HG02610 (cell line): ENCODE results near the gene DLG1.

Source experiments
- ATAC-seq: cut with Tn5 transposase; IDR thresholded peaks from one replicate; pipeline ENCODE4 v1.9.1; 2021; ENCODE audit warnings: mild to moderate bottlenecking, moderate library complexity; ENCODE audit not compliant: unreplicated experiment

The DLG1 gene

DNA sequence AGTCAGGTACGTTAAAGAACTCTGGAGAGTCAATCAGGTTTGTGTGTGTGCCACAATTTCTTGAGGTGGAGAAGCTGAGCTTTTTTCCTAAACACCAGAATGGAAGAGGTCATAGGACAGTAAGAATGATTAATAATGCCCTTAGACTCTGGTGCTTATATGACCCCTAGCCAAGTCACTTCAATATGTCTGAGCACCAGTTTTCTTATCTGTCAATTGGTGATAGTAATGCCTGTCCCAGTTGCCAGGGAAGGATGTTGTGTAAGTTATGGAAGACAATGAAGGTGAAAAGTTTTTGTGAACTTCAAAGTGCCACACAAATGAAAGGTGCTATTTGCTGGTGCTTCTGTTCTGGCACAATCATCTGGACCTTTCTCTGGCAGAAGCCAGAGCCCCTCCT lies 22.2 kb upstream of the DLG1 start:
- ATAC-seq: no peak

DNA sequence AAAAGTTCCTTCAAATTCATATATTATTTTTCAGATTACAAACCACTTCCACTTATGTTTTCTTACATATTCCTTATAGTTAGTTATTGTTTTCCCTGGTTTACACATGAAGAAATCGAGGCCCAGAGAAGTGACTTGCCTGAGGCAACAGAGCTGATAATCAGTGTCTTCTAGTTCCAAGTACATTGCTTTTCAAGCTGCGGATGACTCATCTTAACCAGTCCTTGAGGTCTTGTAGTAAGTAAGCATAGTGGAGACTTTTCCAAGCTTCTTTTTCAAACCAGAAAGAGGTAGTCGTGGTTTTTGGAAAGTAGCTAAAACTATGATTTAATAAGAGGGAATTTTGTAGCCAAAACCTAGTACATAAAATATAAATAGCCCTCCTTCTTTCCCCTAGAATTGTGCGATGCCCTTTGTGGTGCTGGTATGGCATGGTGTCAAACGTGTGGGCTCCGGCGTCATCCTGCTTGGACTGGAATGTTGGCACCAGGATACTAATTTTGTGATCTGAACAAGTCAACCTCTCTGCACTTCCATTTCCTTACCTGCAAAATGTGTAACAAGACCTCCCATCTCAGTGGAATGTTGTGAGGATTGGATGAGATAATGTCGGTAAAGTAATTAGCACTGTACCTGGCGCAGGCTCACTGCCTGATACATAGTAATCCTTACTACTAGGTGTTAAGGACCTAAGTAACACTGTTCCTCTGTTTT lies 19.0 kb upstream of the DLG1 start:
- ATAC-seq: no peak

DNA sequence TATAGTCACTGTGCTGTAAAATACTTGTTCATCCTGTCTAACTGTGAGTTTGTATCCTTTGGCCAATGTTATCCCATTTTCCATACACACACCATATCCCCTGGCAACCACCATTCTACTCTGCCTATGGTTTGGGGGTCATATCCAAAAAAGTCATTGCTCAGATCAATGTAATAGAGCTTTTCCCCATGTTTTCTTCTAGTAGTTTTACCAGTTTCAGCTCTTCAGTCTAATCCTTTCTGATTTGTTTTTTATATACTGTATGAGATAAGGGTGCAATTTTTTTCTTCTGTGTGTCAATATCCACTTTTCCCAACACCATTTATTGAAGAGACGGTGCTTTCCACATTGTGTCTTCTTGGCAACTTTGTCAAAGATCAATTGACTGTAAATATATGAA lies 14.0 kb upstream of the DLG1 start:
- ATAC-seq: no peak

DNA sequence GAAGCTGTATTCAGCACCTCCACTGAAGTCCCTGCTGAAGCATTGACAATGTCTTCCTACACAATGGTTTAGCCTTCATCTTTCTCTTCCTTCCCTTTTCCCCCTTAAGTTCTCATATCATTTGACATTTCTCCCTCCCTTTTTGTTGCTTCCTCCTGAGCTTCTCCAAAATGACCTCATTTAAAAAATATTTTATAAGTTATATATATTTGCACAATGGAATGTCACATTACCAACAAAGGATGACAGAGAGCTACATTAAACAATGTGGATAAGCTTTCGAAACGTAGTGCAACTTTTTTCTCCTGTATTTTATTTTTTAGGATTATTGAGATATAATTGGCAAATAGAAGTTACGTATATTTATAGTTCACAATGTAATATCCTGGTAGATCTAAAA lies 13.2 kb upstream of the DLG1 start:
- no peak for ATAC-seq

DNA sequence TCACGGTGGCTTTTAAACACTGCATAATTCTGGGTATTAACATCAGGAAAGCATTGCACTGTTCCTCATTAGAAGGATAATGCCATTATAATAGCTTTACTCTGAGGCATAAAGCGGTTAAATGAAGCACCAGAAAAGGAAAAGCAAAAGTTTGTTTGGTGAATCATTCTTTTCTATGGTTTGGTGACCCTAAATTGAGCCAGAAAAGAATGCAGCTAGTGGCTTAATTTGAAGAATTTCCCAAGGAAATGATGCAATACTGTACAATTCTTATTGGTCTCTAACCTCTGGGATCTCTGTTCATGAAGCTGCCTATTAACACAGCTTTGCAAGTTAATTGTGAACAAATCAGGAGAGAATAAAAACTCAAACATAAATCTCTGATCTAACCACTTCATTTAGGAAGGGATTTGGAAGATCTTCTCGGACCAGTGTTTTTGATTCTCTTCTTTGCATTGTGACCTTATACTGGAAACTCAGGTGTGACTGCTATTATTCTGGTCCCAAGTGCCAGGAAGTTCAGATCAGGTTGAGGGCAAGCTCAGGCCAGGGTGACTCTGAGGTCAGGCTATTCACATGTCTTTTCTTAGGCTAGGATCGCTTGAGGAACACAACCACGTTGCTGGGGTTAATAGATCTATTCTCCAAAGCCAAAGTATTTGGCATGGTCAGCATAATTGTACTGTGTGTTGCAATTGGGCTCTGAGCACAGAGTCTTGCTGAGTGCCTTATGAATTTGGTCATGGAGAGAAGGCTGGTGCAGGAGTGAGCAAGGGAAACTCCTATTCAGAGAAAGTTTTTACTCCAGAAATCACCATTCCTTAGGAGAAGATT lies 11.3 kb upstream of the DLG1 start:
- ATAC-seq: no peak

DNA sequence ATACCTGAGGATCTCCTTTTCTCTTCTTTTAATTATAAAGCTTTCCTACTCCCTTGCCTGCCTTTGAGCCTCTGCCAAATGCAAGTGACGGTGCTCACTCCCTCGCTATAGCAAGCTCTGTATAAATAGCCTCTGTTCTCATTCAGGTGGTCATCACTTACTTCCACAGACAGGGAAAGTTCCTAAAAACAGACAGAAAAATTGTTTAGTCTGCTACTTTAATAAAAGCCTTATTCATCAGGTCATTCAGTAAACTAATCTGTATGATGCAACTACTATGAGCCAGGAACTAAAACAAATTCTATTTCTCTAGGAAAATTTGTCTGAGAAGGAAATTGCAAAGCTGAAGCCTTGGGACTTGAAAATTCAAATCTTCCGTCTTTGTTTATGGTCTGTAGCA lies 10.2 kb upstream of the DLG1 start:
- no peak for ATAC-seq

DNA sequence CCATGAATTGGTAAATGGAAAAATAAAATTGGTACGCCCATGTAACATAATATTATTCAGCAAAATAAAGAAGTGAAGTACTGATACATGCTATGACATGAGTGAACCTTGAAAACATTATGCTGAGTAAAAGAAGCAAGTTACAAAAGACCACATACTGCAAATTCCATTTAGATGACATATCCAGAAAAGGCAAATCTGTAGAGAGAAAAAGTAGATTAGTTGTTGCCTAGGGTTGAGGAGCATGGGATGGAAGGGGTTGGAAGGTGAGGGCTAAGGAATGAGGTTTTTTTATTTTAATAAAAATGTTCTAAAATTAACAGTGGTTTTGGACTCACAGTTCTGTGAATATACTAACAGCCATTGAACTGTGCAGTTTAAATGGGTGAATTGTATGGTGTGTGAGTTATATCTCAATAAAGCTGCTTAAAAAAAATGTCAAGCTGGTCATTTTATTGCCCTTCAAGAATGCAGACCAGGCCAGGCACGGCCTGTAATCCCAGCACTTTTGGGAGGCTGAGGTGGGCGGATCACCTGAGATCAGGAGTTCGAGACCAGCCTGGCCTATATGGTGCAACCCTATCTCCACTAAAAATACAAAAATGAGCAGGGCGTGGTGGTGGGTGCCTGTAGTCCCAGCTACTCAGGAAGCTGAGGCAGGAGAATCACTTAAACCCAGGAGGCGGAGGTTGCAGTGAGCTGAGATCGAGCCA lies 8.1 kb upstream of the DLG1 start:
- ATAC-seq: no peak

DNA sequence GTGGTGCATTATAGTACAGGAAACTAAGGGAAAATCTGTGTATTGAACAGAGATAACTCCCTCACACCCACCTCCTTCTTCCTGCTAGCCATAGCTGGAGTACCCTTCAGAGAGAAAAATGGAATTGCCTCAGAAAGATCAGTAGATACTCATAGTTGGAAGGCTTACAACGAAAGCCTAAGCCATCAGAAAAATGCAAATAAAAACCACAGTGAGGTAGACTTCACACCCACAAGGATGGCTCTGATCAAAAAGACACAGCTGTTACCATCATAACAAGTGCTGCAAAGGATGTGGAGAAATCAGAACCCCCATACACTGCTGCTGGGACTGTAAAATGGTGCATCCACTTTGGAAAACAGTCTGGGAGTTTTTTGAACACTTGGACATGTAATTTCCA lies 7.4 kb upstream of the DLG1 start:
- ATAC-seq: peak; percentile 96

DNA sequence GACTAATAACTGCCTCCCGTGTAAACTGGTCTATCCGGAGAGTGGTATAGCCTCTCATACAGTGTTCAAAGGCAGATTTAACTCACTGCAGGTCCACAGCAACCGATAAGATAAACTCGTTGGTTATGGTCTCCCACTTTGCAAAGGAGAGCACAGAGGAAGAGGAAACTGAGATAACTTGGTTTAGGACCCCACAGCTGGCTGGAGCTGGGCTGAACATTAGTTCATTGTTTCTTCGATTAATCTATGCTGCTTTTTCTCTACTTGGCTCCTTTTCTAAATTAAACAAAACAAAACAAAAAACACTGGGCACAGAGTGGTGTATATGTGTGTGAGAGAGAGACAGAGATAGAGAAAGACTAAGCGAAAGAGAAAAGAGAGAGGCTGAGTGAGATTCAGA lies 5.0 kb upstream of the DLG1 start:
- ATAC-seq: no peak

DNA sequence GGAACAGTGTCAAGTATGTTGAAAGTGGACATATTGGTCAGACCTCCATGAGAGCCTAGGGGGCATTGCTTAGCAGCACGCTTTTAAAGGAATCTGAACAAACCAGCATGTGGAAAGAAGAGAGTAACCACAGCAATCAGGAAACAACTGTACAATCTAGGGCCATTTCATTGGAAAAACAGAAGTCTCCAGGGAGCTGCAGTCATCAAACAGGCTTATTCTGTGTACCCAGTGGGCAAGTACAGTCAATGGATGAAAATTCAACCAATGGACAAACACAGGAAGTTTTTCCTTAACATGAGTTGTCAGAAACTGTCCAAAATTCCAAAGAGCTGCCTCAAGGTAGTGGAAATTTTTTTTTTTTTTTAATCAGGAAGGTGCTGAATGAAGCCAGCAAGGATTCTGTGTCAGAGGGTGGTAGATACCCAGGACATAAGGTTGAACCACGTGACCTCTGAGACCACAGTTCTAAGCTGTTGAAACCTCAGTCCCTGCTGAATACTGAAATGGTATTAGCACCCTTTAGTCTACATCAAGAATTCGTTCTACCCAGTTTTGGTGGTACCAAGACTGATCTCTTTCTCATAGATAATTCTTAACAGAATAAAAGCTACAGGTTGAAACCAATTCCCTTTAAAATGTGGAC lies 4.4 kb upstream of the DLG1 start:
- no peak for ATAC-seq

DNA sequence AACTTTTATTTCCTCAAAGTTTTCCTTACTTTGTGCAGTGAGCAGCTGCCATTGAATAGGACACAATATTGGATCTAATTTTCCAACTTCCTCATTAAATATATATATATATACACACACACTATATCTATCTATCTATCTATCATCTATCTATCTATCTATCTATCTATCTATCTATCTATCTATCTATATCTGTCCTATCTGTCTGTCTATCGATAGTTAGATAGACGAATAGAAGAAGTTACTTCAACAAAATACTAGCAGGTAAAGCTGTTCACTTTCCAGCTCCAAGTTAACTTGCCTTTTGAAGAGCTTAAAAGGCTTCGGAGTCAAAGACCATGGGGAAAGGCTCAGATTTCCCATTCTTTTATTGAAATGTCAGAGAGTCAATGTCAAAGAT lies 3.6 kb upstream of the DLG1 start:
- ATAC-seq: no peak

DNA sequence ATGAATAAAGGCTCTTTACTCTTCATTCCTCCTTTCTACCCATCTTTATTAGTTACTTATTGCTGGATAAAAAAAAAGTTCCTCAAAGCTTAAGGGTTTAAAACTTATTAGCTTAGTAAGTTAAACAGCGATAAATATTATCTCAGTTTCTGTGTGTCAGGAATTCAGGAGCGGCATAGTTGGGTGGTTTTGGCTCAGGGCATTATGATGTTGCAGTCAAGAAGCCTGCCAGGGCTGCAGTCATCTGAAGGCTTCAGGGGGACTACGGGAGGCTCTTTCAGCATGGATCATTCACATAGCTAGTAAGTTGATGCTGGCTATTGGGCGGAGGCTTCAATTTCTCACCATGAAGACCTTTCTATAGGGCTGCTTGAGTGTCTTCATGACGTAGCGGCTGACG lies 1.9 kb upstream of the DLG1 start:
- ATAC-seq: no peak

DNA sequence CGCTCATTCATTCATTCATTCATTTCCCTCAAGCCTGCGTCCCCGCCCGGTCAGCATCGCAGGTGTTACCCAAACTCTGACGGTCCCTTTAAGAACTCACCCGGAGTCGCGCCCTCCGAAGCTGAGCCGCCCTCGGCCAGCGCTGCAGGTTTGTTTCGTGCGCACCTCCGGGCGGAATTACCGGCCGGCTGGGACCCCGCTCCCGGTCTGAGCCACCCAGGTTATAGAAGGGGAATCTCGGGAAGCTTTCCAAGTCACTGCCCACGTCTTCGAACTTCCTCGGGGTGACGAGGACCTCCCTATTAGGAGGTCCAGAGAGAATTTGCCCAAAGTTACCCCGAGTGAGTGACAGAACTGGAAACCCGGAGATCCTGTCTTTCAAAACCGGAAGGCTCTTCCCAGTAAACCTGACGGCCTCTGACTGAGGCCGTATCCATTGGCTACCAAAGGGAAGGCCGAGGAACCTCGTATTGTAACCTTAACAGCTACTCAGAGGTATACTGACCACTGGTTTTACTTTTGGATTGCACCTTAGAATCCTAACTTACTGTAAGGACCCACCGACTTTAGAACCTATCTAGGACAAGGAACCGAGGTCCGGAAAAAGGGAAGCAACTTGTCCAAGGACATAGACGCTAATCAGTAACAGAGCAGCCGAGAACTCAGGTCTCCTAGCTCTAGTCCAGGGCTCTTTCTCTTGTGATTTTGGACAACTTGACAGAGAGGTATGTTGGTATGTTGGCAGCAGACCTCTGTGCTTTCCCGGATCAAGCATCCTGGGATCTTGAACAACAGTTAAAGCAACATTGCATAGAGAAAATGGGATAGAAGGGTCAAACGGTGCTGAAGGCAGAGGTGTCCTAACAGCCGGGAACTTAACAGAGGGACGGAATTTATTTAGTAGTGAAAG lies 788 bp upstream of the DLG1 start:
- peak; percentile 28 for ATAC-seq

DNA sequence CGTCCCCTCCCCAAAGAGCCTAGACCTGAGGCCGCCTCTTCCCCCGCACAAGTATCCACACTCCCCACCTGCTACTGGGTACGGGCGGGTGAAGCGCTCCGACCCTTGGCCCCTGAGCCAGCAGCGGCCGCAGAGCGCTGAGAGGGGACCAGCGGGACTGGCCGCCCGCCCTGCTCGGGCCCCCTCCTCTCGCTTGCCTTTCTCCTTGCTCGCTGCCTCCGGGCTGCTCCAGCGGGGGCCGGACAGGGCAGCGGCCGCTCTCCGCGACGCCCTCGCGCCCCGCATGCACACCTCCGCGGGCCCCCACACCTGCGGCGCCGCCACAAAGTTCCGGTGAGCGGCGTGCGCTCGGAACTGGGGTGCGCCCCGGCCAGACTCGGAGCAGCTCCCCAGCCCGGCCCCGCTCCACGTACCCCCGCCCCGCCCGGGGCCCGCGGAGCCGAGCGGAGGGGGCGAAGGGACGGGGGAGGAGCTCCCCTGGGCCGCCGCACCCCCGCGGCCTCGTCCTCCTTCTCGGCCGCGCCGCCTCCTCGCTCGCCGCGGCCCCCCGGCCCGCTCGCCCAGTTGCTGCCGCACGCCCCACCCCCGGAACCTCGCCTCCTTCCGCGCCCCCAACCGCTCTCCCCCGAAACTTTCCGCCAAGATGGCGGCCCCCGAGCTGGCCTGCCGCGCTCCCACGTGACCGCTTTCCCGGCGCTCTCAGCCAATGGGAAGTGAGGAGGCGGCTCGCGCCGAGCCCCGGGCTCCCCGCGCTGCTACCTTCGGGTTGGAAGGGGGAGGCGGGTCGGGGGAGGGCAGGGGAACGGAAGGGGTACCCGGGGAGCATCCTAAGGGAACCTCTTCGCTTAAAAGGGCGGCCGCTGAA lies 704 bp downstream of the DLG1 start:
- peak; percentile 71 for ATAC-seq

DNA sequence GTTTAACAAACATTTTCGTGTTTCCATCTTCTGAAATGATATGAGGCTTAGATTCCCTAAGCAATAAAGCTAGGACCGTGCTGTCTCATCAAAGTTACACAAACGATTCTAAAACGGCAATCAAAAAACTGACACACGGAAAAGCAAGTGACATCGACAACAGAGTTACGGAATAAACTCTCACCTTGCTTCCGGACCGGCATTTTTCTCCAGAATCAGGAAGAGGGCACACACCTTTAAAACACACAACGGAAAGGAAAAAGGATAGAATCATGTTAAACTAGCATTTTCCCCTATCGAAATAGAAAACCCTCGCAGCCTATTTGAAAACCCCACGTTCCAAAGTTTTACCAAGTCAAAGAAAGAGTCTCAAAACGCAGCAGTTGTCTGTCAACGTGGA lies 1.4 kb downstream of the DLG1 start:
- no peak for ATAC-seq

DNA sequence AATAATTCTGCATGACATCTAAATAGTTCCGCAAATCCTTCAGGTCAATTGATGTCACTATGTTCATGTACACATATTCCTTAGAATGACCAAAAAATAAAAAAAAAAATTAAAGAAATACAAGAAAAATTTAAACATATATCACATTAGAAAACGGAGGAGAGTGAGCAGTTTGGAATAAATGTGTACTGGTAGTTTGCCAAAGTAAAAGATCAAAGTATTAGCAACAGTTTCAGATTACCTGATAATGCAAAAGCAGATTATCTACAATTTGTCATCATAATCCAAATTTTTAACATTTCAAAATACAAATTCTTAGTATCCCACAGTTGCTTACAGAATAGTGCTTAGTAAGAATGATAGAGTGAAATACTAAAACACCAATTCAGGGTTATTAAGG lies 1.9 kb downstream of the DLG1 start:
- no peak for ATAC-seq

DNA sequence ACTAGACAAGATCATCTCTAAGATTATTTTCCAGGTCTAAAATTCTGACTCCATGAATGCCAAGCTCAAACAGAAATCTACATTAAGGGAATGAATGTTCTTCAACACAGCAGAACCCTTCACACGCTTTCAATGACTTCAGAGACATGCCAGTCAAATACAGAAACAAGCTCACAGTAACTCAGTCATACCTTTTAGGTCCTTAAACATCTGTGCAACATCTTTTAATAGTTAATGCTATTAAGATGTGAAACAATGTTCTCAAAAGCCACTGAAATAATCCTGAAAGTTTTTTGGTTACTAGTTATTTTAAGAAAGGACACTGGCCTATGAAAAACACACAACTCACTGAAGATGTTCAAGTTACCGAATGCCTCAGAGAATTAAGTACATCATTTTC lies 2.5 kb downstream of the DLG1 start:
- ATAC-seq: no peak

DNA sequence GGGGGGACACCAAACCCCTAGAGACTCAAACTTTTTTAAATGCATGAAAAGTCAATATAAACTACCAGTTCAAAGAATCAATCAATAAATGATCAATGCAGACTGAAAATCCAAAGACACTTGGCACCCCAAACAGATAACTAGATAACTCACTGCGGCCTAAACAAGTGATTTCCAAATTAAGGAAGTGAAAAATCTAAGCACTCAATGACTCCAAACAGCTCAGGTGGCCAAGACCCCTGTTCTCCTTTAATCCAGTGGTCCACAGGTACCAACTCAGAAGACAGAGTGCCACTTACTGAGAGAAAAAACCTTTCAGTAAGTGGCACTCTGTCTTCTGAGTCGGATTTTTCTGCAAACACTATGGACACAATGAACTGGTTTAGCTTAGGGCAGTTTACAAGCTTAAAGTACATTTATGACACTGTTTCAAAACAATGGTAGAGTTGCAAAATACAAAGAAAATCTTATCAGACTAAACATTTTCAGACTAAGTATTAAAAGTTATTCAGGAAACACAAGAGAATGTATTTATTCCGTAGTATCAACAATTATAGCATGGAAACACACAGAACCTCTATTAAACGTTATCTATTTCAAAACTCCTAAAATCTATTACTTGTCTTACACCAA lies 4.7 kb downstream of the DLG1 start:
- ATAC-seq: no peak

DNA sequence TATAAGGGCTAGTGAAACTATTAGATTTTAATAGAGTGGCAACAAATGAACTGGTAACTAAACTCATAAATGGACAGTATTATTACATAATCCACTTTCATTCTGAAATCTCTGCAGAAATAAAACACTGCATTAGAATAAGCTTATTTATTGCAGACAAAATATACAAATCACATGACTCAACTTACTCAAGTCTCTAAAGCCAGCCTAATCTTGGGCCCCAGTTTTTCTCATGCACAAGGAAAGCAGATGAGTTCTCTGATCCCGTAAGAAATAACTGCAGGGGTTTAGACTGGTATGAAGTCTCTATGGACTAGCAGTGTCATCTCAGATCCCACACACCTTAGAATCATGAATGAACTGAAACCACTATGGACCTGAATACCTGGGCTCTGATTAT lies 5.8 kb downstream of the DLG1 start:
- no peak for ATAC-seq
